ENCODE data around the gene STK25.

STK25 gene

GRCh38 chr2:241508240-241509154 is at the start of gene STK25:
TSS of gene STK25 (minus strand) at chr2:241508584. CDS start at chr2:241508035, 549 bp downstream.
- DNase-seq (ENCODE audit: low spot score), result peak; percentile 94

GRCh38 chr2:241556746-241557145 is 48.4 kb upstream of the STK25 start:
- no peak for DNase-seq (ENCODE audit: low spot score)

GRCh38 chr2:241555711-241556110 is 47.3 kb upstream of the STK25 start:
- DNase-seq (ENCODE audit: low spot score), result no peak

GRCh38 chr2:241554610-241555322 is 46.4 kb upstream of the STK25 start:
- DNase-seq (ENCODE audit: low spot score), result no peak

- no peak for DNase-seq (ENCODE audit: low spot score)
Measured at GRCh38 chr2:241553981-241554380, 45.6 kb upstream of the STK25 start.

GRCh38 chr2:241553512-241553830 is 45.1 kb upstream of the STK25 start:
- DNase-seq (ENCODE audit: low spot score), result no peak

GRCh38 chr2:241551998-241552737 is 43.8 kb upstream of the STK25 start:
- no peak for DNase-seq (ENCODE audit: low spot score)

GRCh38 chr2:241551599-241551997 is 43.2 kb upstream of the STK25 start:
- no peak for DNase-seq (ENCODE audit: low spot score)

GRCh38 chr2:241550616-241551580 is 42.5 kb upstream of the STK25 start:
- no peak for DNase-seq (ENCODE audit: low spot score)

- DNase-seq (ENCODE audit: low spot score), result no peak
Measured at GRCh38 chr2:241548451-241548835, 40.1 kb upstream of the STK25 start.

GRCh38 chr2:241547781-241548450 is 39.5 kb upstream of the STK25 start:
- DNase-seq (ENCODE audit: low spot score), result no peak

GRCh38 chr2:241546771-241547498 is 38.6 kb upstream of the STK25 start:
- no peak for DNase-seq (ENCODE audit: low spot score)

GRCh38 chr2:241545523-241546473 is 37.4 kb upstream of the STK25 start:
- DNase-seq (ENCODE audit: low spot score), result no peak

GRCh38 chr2:241545106-241545505 is 36.7 kb upstream of the STK25 start:
- DNase-seq (ENCODE audit: low spot score), result no peak

GRCh38 chr2:241542278-241542605 is 33.9 kb upstream of the STK25 start:
- no peak for DNase-seq (ENCODE audit: low spot score)

- DNase-seq (ENCODE audit: low spot score), result no peak
Measured at GRCh38 chr2:241541564-241542277, 33.3 kb upstream of the STK25 start.

- DNase-seq (ENCODE audit: low spot score), result peak; percentile 57
Measured at GRCh38 chr2:241540771-241541561, 32.6 kb upstream of the STK25 start.

- DNase-seq (ENCODE audit: low spot score), result no peak
Measured at GRCh38 chr2:241540401-241540770, 32.0 kb upstream of the STK25 start.
